Muscle of back (tissue), 11 donors: ENCODE results near the gene PHACTR4. TPM values are rescaled to one million over a fixed set of nuclear protein-coding genes. Genes with fewer than 3 reads are reported as not detected.
A peak's percentile ranks its signal among the peaks of the same experiment; 100 is the strongest.
"Not testable (repeated sequence)": the region's sequence is repeated elsewhere in the genome, so short reads cannot be mapped to it uniquely, and the experiment has no call there.

Experiments
- DNase-seq, 3 donors: peaks; one replicate each; pipeline versions ENCODE4 v3.0.0 to v3.0.0-alpha.2; 2013
- polyA plus RNA-seq, 10 donors: library from polyadenylated mRNA; unstranded; fragments of 120-200 nt; gene quantifications; one replicate each; pipeline ENCODE4 v1.2.1, GENCODE V29; 2013; ENCODE audit not compliant: insufficient read length in 10 of 10

PHACTR4 gene
- polyA plus RNA-seq, 10 donors = 22.1 to 35.7 (median 27.7) TPM

DNA sequence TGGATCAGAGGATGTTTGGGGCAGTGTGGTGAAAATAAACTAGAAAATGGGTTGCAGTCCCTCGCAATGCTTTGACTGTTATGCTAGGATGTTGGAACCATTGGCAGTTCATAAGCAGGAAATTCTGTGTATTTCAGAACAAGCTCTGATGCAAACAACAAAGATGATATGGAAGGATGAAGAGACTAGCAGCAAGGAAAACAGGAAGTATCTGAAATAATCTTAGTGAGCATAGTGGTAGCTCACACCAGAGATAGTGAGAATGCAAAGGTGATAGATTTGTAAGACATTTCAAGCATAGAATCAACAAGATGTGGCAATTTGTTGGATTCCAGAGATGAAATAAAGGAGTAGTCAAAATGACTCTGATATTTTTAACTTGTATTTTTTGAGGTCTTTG is 125.2 kb downstream of the PHACTR4 start:
- no peak for DNase-seq

DNA sequence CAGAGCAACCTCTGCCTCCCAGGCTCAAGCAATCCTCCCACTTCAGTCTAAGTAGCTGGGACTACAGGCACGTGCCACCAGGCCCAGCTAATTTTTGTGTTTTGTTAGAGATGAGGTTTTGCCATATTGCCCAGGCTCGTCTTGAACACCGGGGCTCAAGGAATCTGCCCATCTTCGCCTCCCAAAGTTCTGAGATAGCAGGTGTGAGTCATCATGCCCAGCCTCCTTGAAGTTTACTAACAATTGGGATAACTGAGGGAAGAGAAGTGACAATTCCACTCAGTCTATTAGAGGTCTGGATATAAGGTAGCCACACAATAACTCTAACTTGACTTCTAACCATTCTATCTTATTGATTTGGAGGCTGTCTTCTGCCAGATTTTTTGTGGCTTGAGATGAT is 130.0 kb downstream of the PHACTR4 start:
- no peak for DNase-seq

DNA sequence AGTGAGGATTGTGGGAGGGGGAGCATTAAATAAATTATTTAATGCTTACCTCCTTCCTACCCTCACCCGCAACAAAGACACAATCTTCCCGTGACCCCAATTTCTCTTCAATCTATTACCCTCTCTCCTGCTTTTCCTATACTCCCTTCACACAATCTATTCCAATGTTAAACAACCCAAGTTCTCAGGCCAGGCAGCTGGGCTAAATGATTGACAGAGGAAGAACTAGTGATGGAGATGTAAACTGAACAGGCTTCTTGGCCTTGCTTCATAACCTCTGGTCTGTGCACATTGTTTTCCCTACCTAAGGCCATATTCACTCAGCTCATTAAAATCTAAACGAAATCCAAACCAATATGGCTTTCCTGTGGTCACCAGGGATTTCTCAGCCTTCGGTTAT is 132.4 kb downstream of the PHACTR4 start:
- DNase-seq = no peak

DNA sequence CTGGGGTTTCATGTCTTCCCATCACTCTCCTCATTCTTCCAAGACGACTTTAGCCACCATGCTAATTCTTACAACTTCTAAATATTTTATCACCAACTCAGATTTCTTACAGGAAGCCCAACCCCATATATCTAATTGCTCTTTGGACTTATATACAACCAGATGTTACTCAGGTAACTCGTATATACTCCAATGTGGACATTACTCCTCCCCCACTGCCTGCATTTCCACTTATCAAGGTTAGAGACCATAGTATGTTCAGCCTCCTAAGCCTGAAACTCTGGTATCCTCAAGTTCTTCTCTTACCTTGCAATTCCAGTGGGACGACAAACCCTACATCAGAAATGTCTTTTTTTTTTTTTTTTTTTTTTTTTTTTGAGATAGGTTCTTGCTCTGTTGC is 133.6 kb downstream of the PHACTR4 start:
- no peak for DNase-seq

DNA sequence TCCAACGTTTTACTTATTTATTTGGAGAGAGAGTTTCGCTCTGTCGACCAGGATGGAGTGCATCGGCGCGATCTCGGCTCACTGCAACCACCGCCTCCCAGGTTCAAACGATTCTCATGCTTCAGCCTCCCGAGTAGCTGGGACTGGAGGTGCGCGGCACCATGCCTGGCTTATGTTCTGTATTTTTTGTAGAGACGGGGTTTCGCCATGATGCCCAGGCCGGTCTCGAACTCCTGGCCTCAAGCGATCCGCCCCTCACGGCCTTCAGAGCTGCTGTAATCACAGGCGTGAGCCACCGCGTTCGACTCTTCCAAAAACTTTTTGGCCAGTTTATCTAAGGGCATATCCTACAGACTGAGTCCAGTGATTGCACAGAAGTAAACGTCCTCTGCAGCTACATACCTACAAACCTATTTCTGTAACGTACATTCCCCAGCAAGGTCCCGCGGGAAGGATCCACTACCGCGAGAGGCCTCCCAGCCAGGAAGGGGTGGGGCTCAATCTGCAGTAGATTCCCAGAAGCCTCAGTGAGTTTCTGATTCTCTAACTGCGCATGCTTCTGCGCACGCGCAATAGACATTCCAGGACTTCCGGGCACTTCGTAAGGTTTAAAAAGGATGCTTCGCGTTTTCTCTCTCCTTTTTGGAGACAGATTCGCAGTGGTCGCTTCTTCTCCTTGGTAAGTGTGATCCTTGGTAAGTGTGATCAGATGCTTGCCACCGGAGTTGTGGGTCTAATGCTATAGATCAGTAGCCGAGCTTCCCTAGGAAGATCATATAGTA is 136.1 kb downstream of the PHACTR4 start, which contains the start of gene RCC1:
TSS of gene RCC1 (plus strand) at position 638 of the 782 bp plus-strand sequence. CDS start 23,824 bp downstream, outside the sequence.
- peak; percentile 99 for DNase-seq

DNA sequence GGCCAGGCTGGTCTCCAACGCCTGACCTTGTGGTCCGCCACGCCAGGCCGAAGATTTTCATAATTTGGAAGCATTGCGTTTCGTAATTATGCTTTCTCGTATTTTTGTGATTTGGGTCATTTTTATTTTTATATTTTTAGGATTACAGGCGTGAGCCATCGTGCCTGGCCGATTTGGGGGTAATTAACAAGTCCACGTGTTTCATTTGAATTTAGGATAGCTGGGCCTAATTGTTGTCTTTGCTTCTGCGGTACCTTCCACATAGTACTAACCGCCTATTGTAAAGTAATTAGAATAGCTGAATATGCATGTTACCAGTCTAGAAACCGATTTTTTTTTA is 137.3 kb downstream of the PHACTR4 start:
- no peak for DNase-seq

DNA sequence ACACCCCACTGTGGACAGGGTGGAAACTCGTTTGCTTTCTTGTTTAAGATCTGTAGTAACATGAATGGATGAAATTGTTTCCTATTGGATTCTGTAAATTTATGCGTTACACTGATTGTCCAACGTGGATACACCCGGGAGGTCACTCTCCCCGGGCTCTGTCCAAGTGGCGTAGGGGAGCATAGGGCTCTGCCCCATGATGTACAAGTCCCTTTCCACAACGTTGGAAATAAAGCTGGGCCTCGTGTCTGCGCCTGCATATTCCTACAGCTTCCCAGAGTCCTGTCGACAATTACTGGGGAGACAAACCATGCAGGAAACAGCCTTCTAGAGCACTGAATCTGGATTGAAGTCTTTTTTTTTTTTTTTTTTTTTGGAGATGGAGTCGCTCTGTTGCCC is 137.7 kb downstream of the PHACTR4 start:
- DNase-seq = peak in 1 of 3 donors; percentile 27

DNA sequence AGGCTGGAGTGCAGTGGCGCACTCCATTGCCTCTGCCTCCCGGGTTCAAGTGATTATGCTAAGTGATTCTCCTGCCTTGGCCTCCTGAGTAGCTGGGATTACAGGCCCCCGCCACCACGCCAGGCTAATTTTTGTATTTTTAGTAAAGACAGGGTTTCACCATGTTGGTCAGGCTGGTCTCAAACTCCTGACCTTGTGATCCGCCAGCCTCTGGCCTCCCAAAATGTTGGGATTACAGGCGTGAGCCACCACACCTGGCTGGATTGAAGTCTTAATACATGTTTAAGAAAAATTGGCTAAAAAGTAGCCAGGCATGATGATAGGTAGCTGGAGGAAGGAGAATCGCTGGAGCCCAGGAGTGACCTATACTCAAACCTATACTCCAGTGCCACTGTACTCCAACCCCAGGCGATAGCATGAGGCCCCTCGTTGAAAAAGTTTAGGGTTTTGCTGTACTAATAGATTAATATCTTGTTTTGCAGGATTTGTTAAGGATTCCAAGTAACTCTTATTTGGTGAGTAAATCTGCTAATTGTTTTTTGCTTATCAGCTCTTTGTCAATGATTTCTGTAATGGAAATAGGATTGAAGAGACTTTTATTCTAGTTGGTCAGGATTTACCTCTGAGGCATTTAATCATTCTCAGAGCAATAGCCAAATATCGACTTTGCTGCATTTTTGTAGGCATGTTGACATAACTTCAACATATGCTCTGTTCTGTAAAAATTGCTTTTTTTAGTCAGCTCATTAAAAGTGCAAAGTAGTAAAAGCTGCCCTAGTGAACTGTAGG is 138.3 kb downstream of the PHACTR4 start:
- DNase-seq = no peak

DNA sequence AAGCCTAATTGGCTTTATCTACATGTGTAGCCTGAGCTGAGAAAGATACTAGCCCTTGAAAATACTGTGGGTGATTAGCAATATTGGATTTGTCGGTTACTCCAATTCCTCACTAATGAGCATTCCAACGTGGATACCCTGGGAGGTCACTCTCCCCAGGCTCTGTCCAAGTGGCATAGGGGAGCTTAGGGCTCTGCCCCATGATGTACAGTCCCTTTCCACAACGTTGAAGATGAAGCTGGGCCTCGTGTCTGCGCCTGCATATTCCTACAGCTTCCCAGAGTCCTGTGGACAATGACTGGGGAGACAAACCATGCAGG is 138.9 kb downstream of the PHACTR4 start:
- no peak for DNase-seq

DNA sequence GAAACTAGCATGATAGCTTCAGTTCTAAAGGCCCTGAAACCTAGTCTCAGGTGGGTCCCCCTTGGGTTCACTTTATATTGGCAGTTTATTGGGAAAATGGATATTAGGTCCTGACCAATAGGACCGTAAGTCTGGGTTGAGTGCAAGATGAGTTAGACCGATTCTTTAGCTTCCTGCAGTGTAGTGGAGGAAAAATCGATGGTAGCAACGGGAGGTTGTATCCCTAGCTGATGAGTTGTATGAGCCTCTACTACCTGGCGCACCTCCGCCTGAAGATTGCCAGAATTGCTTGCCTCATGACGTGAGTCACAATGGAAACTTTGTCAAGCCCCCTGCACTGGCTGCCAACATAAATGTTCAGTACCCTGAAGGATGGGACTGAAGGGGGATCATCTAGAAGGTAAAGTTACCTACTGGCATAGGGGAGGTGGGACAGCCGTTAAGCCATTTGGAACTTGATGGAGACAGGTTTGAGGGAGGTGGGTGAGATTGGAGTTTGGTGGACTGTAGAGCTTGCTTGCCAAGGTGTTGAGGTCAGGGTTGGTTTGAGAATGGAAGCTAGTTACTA is 140.2 kb downstream of the PHACTR4 start:
- DNase-seq = no peak

DNA sequence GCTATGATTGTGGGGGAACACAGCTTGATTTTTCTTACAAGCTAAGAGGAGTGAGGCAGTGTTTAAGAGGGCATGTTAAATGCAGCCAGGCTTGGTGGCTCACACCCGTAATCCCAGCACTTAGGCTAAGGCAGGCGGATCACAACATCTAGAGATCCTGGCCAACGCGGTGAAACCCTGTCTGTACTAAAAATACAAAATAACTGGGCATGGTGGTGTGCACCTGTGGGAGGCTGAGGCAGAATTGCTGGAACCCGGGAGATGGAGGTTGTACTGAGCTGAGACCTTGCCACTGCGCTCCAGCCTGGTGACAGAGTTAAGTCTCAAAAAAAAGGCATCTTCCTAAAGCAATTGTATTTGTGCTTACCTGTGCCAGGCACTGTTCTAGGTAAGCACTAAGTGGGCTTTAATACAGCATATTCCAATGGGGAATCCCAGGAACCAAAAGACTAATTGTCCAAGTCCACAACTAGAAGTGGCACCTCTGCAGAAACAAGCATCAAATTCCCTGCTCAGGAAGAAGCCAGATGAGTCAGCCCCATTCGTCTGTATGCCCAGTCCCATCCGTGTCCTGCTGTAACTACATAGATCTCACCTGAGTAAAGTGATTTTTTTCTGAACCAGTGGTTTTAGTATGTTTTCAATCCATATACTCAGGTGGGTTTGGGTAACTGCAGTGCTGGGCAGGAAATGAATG is 140.9 kb downstream of the PHACTR4 start:
- no peak for DNase-seq

DNA sequence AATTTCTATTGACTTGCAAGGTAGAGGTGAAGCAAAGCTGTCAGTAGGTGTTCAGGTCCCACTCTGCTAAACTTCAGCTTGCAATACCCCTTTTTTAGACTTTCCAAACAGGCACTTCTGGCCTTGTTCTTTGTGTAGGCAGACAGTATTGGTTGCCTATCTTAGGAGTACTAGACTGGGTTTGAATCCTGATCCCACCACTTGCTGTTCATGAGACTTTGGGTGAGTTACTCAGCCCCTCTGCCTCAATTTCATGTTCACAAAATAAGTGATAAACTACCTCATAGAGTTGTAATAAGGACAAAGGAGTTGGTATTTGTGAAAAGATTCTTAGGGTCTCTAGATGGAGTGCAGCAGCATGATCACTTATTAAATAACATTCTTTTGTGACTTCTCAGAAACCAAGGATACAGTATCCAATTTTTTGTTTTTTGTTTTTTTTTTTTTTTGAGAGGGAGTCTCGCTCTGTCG is 141.5 kb downstream of the PHACTR4 start:
- DNase-seq = no peak

DNA sequence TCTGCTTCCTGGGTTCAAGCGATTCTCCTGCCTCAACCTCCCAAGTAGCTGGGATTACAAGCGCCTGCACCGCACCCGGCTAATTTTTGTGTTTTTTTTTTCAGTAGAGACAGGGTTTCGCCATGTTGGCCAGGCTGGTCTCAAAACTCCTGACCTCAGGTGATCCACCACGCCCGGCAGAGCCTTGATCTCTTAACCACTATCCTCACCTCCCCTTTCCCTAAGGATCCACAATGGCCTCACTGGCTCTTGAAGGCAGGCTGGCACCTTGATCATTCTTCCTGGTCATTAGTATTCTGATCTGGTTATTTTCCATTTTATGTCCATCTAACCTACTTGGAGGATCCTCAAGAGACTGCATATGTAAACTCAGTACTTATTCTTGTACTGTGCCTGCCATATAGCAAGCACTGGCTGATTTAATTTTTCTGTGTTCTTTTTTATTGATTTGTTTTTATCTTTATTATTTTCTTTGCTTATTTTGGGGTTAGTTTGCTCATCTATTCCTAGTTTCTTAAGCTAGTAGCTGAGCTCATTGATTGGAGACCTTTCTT is 142.6 kb downstream of the PHACTR4 start:
- no peak for DNase-seq

DNA sequence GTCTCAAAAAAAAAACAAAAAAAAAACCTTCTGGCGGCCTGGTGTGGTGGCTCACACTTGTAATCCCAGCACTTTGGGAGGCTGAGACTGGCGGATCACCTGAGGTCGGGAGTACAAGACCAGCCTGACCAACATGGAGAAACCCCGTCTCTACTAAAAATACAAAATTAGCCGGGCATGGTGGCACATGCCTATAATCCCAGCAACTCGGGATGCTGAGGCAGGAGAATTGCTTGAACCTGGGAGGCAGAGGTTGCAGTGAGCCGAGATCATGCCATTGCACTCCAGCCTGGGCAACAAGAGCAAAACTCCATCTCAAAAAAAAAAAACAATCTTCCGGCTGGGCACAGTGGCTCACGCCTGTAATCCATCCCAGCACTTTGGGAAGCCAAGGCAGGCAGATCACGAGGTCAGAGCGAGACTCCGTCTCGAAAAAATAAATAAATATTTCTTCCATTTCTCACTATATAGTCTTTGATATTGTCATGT is 144.9 kb downstream of the PHACTR4 start:
- DNase-seq = not testable (repeated sequence)

DNA sequence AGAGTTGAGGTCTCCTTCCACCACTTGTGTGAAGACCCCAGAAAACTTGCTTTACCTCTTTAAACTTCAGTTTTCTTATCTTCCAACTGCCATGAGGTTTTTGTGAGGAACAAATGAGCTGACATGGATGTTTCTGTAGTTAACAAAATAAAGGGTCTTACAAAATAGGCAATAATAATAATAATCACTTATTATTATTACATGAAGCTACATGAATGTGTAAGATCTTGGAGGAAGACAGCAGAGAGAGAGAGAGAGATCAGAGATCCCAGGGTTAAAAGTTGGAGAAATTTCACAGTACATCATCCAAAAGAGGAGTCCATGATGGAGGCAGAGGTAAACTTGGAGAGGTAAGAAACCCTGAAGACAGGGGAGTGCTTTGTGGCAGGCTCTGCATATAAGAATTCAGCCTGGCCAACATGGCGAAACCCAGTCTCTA is 147.0 kb downstream of the PHACTR4 start:
- DNase-seq = no peak

DNA sequence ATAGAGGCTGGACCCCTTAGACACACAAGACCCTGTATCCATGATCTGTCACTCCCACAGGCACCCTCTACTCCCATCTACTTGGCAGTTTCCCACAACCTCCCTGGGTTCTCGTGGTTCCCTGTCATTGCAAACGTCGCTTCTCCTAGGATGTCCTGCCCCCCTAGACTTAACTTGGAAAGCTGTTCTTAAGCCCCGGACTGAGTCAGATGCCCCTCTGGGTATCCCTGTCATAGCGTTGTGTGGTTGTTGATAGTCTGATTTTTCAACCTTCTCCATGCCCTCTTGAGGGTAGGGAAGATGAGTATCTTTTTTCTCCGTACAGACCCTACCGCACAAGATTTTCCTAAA is 148.1 kb downstream of the PHACTR4 start:
- no peak for DNase-seq

DNA sequence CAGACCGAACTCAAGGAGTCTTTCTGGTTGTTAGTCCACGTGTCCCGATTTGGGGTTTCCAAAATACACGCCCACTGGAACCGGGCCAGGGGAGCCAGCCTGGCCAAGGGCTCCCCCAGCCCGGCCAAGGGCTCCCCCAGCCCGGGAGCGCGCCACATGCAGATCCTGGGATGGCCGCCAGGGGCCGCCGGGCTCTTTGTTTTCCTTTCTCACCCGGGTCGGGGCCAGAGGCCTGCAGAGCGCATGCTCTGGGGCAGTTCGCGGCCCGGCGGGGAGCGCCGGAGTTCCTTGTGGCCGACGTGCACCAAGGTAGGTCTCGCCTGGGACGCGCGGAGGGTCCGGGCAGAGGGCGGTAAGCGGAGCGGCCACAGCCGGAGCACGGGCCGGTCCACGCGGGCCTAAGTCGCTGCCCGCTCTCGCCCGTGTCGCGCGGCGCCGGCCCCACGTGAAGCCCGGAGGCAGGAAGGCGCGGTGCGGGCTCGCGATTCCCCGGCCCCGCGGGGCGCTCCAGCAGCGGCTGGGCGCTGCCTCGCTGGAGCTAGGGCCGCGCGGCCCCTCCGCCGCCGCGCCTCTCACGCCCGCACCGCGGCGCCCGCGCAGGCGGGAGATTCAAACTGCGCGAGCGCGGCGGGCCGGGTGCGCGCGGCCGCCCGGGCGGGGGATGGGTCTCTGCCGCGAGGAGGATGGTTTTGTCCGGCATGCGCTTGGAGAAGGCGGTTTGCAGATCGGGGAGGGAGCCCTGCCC is 148.6 kb downstream of the PHACTR4 start:
- peak; percentile 88 to 97 (median 93) for DNase-seq

DNA sequence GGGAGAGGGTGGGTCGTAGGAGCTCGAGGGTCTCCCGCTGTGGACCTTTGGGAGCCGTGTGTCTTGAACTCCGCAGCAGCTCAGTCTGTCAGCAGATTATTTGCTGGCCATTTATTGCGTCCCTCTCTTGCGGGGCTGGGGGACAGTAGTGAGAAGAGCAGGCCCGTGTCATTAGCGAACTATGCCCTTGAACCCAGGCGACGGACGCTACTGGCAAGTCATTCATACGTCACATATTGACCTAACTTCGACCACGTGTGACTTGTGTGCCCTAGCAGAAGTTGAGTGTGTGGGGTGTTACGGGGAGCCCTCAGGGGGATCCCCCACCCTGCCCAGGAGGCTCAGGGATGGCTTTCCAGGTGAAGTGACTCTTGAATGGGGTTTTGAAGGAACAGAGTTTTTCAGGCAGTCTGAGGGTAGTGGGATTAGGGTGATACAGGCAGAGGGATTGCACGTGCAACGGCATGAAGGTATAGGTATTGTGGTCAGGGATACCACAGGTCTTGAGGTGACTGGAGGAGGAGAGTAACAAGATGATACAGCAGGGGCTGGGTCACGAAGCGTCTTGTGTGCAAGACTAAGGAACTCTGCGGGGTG is 149.3 kb downstream of the PHACTR4 start:
- DNase-seq = no peak

DNA sequence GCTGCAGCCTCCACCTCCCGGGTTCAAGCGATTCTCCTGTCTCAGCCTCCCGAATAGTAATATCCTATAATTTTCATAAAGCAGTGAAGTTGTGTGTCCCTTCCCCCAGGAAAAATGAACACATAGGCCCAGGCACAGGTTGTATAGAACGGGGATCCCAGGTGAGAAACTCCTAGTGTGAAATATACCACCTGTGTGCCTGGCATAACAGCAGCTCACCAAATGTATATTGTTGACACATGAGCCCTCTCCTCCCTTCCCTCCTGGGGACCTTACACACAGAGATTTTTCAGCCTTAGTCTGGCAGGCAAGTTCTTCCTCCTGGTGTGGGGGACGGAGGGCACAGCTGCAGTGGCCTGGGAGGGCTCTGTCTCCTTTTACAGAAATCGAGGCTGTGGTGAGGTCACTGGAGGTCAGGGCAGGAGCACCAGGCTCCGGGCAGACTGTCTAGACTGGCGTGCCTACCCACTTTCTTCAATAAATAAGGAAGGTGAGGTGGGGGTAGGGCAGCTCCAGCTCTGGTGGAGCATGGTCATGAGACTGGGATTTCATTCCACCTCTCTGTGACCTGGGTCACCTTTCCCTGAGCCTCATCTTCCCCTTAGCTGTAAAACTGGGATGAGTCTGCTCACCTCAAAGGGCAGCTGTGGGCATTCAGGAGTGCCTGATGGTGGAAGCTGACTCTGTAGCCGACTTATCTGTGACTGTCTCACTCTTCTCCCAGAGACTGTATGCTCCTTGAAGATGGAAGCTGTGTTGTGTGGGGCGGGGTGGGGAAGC is 150.6 kb downstream of the PHACTR4 start:
- DNase-seq = no peak

DNA sequence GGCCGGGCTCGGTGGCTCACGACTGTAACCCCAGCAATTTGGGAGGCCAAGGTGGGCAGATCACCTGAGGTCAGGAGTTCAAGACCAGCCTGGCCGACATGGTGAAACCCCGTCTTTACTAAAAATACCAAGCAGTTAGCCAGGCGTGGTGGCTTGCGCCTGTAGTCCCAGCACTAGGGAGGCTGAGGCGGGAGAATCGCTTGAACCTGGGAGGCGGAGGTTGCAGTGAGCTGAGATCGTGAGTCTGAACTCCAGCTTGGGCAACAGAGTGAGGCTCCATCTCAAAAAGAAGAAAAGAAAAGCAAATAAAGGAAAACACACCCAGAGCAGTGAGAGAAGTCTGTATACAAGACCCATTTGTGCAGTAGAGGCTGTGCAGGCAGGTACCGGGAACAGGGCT is 151.3 kb downstream of the PHACTR4 start:
- not testable (repeated sequence) for DNase-seq
